K562 (cell line): Measurements from ENCODE around the gene DMD. TPM values are rescaled to one million over a fixed set of nuclear protein-coding genes. Genes with fewer than 3 reads are reported as not detected.

Source experiments
- ATAC-seq: fragments of 200-7000 bp; cut with Tn5 transposase; 3 replicates; pipeline ENCODE4 v1.9.1; 2020; ENCODE audit warnings: moderate library complexity
- BruUV-seq: library from RNA; stranded (reverse); fragments of 400-500 nt; replicated peaks from 2 replicates; lab custom pipeline; 2021; lab: Mats Ljungman, UMichigan
- CTCF ChIA-PET: fragments of 300-600 bp; formaldehyde crosslinking; extraction: SDS; loops from one replicate; lab custom pipeline; 2021; ENCODE audit warnings: low intra/inter-chr PET ratio; lab: Yijun Ruan, JAX
- POLR2A ChIA-PET: fragments of 300-600, 350-650 bp; sonication (Branson Sonifier 250); formaldehyde crosslinking; extraction: SDS; loops from one replicate; lab custom pipeline; 2021; ENCODE audit warnings: antibody characterized with exemption, inconsistent platforms; lab: Yijun Ruan, JAX
- DNase-seq, 4 experiments: peaks; one replicate each; pipeline versions ENCODE4 v3.0.0 to v3.0.0-alpha.2; 2011 to 2018; ENCODE audit warnings: low spot score in 3 of 4, mixed read lengths in 3 of 4; ENCODE audit errors: extremely low read depth in 1 of 4
- FAIRE-seq: peaks from 2 replicates; lab custom pipeline; 2011; peaks lifted over from hg19 to GRCh38; lab: Jason Lieb, UNC
- H2AFZ ChIP-seq: 2 replicates; pipeline ENCODE4 v1.6.0; 2011; ENCODE audit warnings: low read depth, low read length, control low read depth, inconsistent platforms
- H3K27ac ChIP-seq: fragments of 200-600 bp; 3 replicates; pipeline ENCODE4 v1.8.0; 2011; ENCODE audit warnings: low read depth, mild to moderate bottlenecking, control low read depth, inconsistent platforms, low read length, moderate library complexity, mixed read lengths; ENCODE audit errors: extremely low read depth
- H3K27me3 ChIP-seq, 2 experiments: fragments of 300-600 bp in 1 of 2; 2 replicates in 1 of 2; 3 replicates in 1 of 2; pipeline versions ENCODE4 v1.6.0 to v1.8.0; 2011; ENCODE audit warnings: inconsistent platforms in 2 of 2, low read length in 2 of 2, mild to moderate bottlenecking in 1 of 2, mixed read lengths in 1 of 2, moderate library complexity in 1 of 2; ENCODE audit not compliant: control insufficient read depth in 2 of 2, insufficient read depth in 2 of 2
- H3K36me3 ChIP-seq: fragments of 300-600 bp; 3 replicates; pipeline ENCODE4 v1.8.0; 2011; ENCODE audit warnings: mild to moderate bottlenecking, low read length, inconsistent platforms; ENCODE audit not compliant: control insufficient read depth, insufficient read depth
- H3K4me1 ChIP-seq, 2 experiments: fragments of 200-600 bp in 1 of 2; replicated peaks in 1 of 2; 2 replicates in 1 of 2; 3 replicates in 1 of 2; pipeline versions ENCODE4 v1.5.1 to v1.8.0; 2011; ENCODE audit warnings: inconsistent platforms in 2 of 2, low read length in 2 of 2, mild to moderate bottlenecking in 1 of 2, mixed read lengths in 1 of 2, moderate library complexity in 1 of 2; ENCODE audit not compliant: control insufficient read depth in 2 of 2, insufficient read depth in 2 of 2
- H3K4me2 ChIP-seq: 2 replicates; pipeline ENCODE4 v1.6.1; 2011; ENCODE audit warnings: low read length, control low read depth, inconsistent platforms, mixed read lengths; ENCODE audit not compliant: insufficient read depth
- H3K4me3 ChIP-seq: fragments of 200-600 bp; sonication (generic), shearing (Covaris generic); 2 replicates; pipeline ENCODE4 v1.5.1; 2016; ENCODE audit warnings: control low read depth, inconsistent platforms
- H3K79me2 ChIP-seq: fragments of 200-600 bp; 3 replicates; pipeline ENCODE4 v1.8.0; 2011; ENCODE audit warnings: low read length, inconsistent platforms; ENCODE audit not compliant: control insufficient read depth, insufficient read depth
- H3K9ac ChIP-seq, 2 experiments: 2 replicates each; pipeline versions ENCODE4 v1.6.0 to v1.6.1; 2011; ENCODE audit warnings: low read depth in 2 of 2, low read length in 2 of 2, control low read depth in 1 of 2, inconsistent platforms in 1 of 2, mild to moderate bottlenecking in 1 of 2, mixed read lengths in 1 of 2; ENCODE audit not compliant: insufficient read depth in 1 of 2
- H3K9me1 ChIP-seq: one replicate; pipeline ENCODE4 v1.6.0; 2011; ENCODE audit warnings: inconsistent platforms, mild to moderate bottlenecking, low read length, moderate library complexity; ENCODE audit not compliant: control insufficient read depth, insufficient read depth
- H3K9me3 ChIP-seq: replicated peaks from 2 replicates; pipeline ENCODE4 v1.5.1; 2011; ENCODE audit warnings: low read depth, low read length, inconsistent platforms; ENCODE audit not compliant: control insufficient read depth, insufficient read depth
- H4K20me1 ChIP-seq: replicated peaks from 2 replicates; pipeline ENCODE4 v1.6.1; 2011; ENCODE audit warnings: low read length, inconsistent platforms, mixed read lengths; ENCODE audit not compliant: control insufficient read depth, insufficient read depth
- CBX3 ChIP-seq, 2 experiments: IDR thresholded peaks; 1 replicate in 1 of 2; 2 replicates in 1 of 2; pipeline ENCODE4 v1.6.1; 2012; ENCODE audit warnings: inconsistent platforms in 2 of 2, low read length in 2 of 2, borderline replicate concordance in 1 of 2, control low read depth in 1 of 2
- ETS2 ChIP-seq: IDR thresholded peaks from 2 replicates; pipeline ENCODE4 v1.6.1; 2016; ENCODE audit warnings: borderline replicate concordance, missing genetic modification characterization, mild to moderate bottlenecking, moderate library complexity, missing compliant biosample characterization; ENCODE audit not compliant: poor library complexity, severe bottlenecking
- HMG20A ChIP-seq: fragments of 450-650 bp; formaldehyde crosslinking; conservative IDR thresholded peaks from 2 replicates; pipeline ENCODE4 v1.4.0; 2020; ENCODE audit warnings: mild to moderate bottlenecking, mixed read lengths
- MECOM ChIP-seq: fragments of 250-450 bp; sonication (Bioruptor Pico); IDR thresholded peaks from 2 replicates; pipeline ENCODE4 v1.8.0; 2022; ENCODE audit warnings: inconsistent platforms
- POLR2G ChIP-seq: fragments of 200-400 bp; formaldehyde crosslinking; IDR thresholded peaks from 2 replicates; pipeline ENCODE4 v1.6.1; 2017; ENCODE audit warnings: low read depth, mild to moderate bottlenecking, antibody characterized with exemption, low read length, moderate library complexity
- STAG1 ChIP-seq: sonication (generic); formaldehyde crosslinking; IDR thresholded peaks from 2 replicates; pipeline ENCODE4 v1.5.0; 2020; ENCODE audit warnings: missing genetic modification reagents, borderline replicate concordance
- ZC3H11A ChIP-seq: IDR thresholded peaks from 2 replicates; pipeline ENCODE4 v1.6.1; 2012; ENCODE audit warnings: low read depth, low read length, improper control_type of control experiment
- ZNF408 ChIP-seq: fragments of 250-450 bp; sonication (Bioruptor Pico); IDR thresholded peaks from 2 replicates; pipeline ENCODE4 v1.4.0; 2020; ENCODE audit warnings: low read depth, mild to moderate bottlenecking, moderate library complexity
- WGBS: fragments of 100-300 bp; shearing (Covaris generic); methylation state at CpG from one replicate; pipeline ENCODE4 v1.1.6; 2016; ENCODE audit warnings: low coverage, mixed read lengths; ENCODE audit not compliant: insufficient coverage; ENCODE audit errors: missing lambda C conversion rate; 5-methylcytosine and 5-hydroxymethylcytosine counted together
- in situ Hi-C: fragments of 300-500 bp; cut with MboI; formaldehyde crosslinking; loops from 4 replicates; pipeline ENCODE4 v1.15.0; 2018; ENCODE audit warnings: inconsistent platforms, mixed read lengths
- intact Hi-C: fragments of 100-400 bp; cut with micrococcal nuclease; formaldehyde crosslinking; loops from 2 replicates; pipeline ENCODE4 v1.14.2; 2022
- polyA plus RNA-seq, 8 experiments: library from polyadenylated mRNA; depleted of rRNA in 4 of 8; stranded (reverse) in 5 of 8; unstranded in 3 of 8; fragments of >200 nt; fragmentation: Nextera tagmentation in 2 of 8; fragmentation: Illumina TruSeq in 1 of 8; extraction: Ambion mirVana in 2 of 8; extraction: Trizol in 1 of 8; gene quantifications; 2 replicates each; pipeline versions ENCODE4 v1.2.1 to v1.2.3, GENCODE V29; 2011 to 2014; ENCODE audit warnings: inconsistent platforms in 1 of 8, missing spikeins in 1 of 8
- total RNA-seq, 7 experiments: library from RNA; depleted of rRNA in 6 of 7; stranded (reverse); fragments of >200 nt in 6 of 7; fragmentation: Illumina TruSeq in 2 of 7; extraction: Trizol in 2 of 7; gene quantifications; 2 replicates each; pipeline versions ENCODE4 v1.2.1 to v1.2.3, GENCODE V29; 2011 to 2021; ENCODE audit warnings: low replicate concordance in 1 of 7
- TF ChIP-seq, protein P1 (sequence below), 2 experiments: fragments of 450-650 bp in 1 of 2; sonication (generic) in 1 of 2; formaldehyde crosslinking; conservative IDR thresholded peaks; 2 replicates each; pipeline versions ENCODE4 v1.4.0 to v1.8.1; 2020 to 2022; ENCODE audit warnings: mild to moderate bottlenecking in 1 of 2, missing genetic modification reagents in 1 of 2
- TF ChIP-seq, protein P2 (sequence below), 2 experiments: fragments of 450-650 bp; formaldehyde crosslinking in 1 of 2; IDR thresholded peaks; 2 replicates each; pipeline versions ENCODE4 v1.4.0 to v1.6.1; 2014 to 2020; ENCODE audit warnings: mild to moderate bottlenecking in 2 of 2, borderline replicate concordance in 1 of 2, low read depth in 1 of 2
- TF ChIP-seq, protein P3 (sequence below): sonication (generic); formaldehyde crosslinking; IDR thresholded peaks from 2 replicates; pipeline ENCODE4 v1.8.1; 2023; ENCODE audit warnings: mild to moderate bottlenecking, missing genetic modification reagents

Gene DMD
- total and polyA plus RNA-seq, 9 of the 15 experiments (the other 6 are each of a cell fraction or from before 2014, with no cell fraction given) = 3.8 to 20.4 (median 11.4) TPM

DNA sequence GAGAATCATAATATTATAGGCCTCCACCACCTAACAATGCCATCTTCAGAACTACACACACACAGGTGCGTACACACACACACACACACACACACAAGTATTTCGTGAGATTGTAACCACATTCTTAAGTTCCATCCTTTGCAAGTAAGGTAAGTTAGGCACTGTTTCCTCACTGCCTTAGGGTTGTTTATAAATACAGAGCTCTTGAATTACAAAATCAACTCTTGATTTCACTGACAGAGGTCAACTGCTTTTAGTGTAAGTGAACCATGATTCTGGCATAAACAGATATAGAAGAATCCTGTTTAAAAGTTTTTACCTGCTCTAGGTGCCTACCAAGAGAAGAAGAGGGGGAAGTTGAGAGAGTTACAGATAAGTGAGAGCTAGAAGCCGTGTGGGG lies 166.1 kb downstream of the DMD start:
- in situ Hi-C loops = no loop called here
- Histone ChIP-seq H3K27ac (no peak overlapping the region), H3K4me2 (no peak overlapping the region), H4K20me1 (no peaks in the 10 kb centered on the region), H3K79me2 (no peaks in the 10 kb centered on the region), H3K9me3 (no peaks in the 10 kb centered on the region), H3K4me1 (no peaks in the 10 kb centered on the region), H3K36me3 (no peaks in the 10 kb centered on the region), H3K9me1 (no peaks in the 10 kb centered on the region), H3K9ac (no peak overlapping the region), H3K4me3 (no peak overlapping the region), H2AFZ (no peak overlapping the region), H3K27me3 (no peaks in the 10 kb centered on the region)
- intact Hi-C loops = no loop called here
- FAIRE-seq (no peak), DNase-seq (no peak), ATAC-seq (no peak)
- 0% methylated on average over 1 of the region's 3 CpGs for WGBS
- no TSS peak for BruUV-seq
- ChIA-PET CTCF (no interaction called here), POLR2A (no interaction called here)
- TF ChIP-seq MECOM (no peak), STAG1 (CRISPR knock-in tag) (no peak), CBX3 (IDR thresholded peaks at IDR 0.05; ENCODE audit: borderline replicate concordance in 1 of 2, low read length in 2 of 2) (no peak), ETS2 (tag) (no peak), ZNF408 (CRISPR knock-in tag) (no peak), POLR2G (no peak), HMG20A (CRISPR knock-in tag) (no peak), ZC3H11A (no peak)
- TF ChIP-seq, protein P1, sequence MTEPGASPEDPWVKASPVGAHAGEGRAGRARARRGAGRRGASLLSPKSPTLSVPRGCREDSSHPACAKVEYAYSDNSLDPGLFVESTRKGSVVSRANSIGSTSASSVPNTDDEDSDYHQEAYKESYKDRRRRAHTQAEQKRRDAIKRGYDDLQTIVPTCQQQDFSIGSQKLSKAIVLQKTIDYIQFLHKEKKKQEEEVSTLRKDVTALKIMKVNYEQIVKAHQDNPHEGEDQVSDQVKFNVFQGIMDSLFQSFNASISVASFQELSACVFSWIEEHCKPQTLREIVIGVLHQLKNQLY (CRISPR knock-in tag; conservative IDR thresholded peaks at IDR 0.05) = no peak
- TF ChIP-seq, protein P2, sequence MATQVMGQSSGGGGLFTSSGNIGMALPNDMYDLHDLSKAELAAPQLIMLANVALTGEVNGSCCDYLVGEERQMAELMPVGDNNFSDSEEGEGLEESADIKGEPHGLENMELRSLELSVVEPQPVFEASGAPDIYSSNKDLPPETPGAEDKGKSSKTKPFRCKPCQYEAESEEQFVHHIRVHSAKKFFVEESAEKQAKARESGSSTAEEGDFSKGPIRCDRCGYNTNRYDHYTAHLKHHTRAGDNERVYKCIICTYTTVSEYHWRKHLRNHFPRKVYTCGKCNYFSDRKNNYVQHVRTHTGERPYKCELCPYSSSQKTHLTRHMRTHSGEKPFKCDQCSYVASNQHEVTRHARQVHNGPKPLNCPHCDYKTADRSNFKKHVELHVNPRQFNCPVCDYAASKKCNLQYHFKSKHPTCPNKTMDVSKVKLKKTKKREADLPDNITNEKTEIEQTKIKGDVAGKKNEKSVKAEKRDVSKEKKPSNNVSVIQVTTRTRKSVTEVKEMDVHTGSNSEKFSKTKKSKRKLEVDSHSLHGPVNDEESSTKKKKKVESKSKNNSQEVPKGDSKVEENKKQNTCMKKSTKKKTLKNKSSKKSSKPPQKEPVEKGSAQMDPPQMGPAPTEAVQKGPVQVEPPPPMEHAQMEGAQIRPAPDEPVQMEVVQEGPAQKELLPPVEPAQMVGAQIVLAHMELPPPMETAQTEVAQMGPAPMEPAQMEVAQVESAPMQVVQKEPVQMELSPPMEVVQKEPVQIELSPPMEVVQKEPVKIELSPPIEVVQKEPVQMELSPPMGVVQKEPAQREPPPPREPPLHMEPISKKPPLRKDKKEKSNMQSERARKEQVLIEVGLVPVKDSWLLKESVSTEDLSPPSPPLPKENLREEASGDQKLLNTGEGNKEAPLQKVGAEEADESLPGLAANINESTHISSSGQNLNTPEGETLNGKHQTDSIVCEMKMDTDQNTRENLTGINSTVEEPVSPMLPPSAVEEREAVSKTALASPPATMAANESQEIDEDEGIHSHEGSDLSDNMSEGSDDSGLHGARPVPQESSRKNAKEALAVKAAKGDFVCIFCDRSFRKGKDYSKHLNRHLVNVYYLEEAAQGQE (IDR thresholded peaks at IDR 0.05; ENCODE audit: borderline replicate concordance) = no peak
- TF ChIP-seq, protein P2 (CRISPR knock-in tag; IDR thresholded peaks at IDR 0.05; ENCODE audit: low read depth) = no peak
- TF ChIP-seq, protein P3, sequence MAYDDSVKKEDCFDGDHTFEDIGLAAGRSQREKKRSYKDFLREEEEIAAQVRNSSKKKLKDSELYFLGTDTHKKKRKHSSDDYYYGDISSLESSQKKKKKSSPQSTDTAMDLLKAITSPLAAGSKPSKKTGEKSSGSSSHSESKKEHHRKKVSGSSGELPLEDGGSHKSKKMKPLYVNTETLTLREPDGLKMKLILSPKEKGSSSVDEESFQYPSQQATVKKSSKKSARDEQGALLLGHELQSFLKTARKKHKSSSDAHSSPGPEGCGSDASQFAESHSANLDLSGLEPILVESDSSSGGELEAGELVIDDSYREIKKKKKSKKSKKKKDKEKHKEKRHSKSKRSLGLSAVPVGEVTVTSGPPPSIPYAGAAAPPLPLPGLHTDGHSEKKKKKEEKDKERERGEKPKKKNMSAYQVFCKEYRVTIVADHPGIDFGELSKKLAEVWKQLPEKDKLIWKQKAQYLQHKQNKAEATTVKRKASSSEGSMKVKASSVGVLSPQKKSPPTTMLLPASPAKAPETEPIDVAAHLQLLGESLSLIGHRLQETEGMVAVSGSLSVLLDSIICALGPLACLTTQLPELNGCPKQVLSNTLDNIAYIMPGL (CRISPR knock-in tag) = no peak
